ENCODE data around the gene TARP.

The TARP gene

DNA sequence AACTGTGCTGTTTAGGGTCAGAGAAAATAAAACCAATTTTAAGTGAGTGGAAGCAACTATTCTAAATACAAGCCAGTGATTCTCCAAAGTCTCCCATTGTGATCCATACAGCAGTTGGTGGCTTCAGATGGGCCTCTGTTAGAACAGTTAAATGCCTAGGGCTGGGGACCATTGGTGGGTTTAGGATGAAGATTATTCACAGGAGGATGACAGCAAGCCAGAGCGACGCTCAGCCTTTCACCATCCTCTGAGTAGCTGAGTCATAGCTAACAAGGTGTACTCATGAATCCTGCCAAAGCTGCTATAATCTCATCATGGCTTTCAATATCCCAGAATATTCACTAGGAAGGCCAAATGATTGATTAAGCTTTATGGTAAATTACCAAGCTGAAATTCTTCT, 55.8 kb downstream of the TARP start:
- Histone ChIP-seq H2AFZ (ENCODE audit: insufficient read depth, low read length, poor library complexity) (no peak overlapping the region), H3K79me1 (ENCODE audit: low read length) (no peaks in the 10 kb centered on the region), H3K79me2 (ENCODE audit: control insufficient read depth, insufficient read depth, low read length, poor library complexity) (no peaks in the 10 kb centered on the region), H3K23ac (ENCODE audit: low read length) (no peak overlapping the region), H3K27me3 (ENCODE audit: insufficient read depth, low read length) (no peaks in the 10 kb centered on the region), H2BK5ac (ENCODE audit: low read depth, low read length, poor library complexity) (no peak overlapping the region), H3K9me3 (ENCODE audit: insufficient read depth, low read depth, low read length) (no peaks in the 10 kb centered on the region), H3K9ac (ENCODE audit: low read length) (no peak overlapping the region), H4K8ac (ENCODE audit: low read depth, low read length) (no peak overlapping the region), H3K18ac (ENCODE audit: low read length) (no peak overlapping the region), H3K4me3 (ENCODE audit: low read depth, low read length) (no peak overlapping the region), H2AK5ac (ENCODE audit: low read length) (no peak overlapping the region), H3K14ac (ENCODE audit: low read length) (no peak overlapping the region), H2BK12ac (ENCODE audit: low read length) (no peak overlapping the region), H4K12ac (ENCODE audit: low read depth, low read length) (no peak overlapping the region), H3K4me2 (ENCODE audit: low read length) (no peak overlapping the region), H2BK120ac (ENCODE audit: insufficient read depth, low read length, poor library complexity) (no peak overlapping the region), H4K91ac (ENCODE audit: low read depth, low read length) (no peak overlapping the region), H3K4me1 (ENCODE audit: control insufficient read depth in 1 of 2, insufficient read depth in 2 of 2, low read length in 2 of 2) (no peaks in the 10 kb centered on the region), H3K4ac (ENCODE audit: low read depth, low read length) (no peak overlapping the region), H3K36me3 (ENCODE audit: control insufficient read depth in 1 of 2, insufficient read depth in 2 of 2, low read length in 2 of 2) (peaks cover 16 to 32% of the 10 kb centered on the region in 2 experiments), H3K27ac (ENCODE audit: low read depth, low read length) (no peak overlapping the region)
- WGBS (ENCODE audit: extremely low coverage, insufficient coverage, insufficient read length) = no CpG with 5 or more reads among the region's 2 CpGs
- no peak for DNase-seq

DNA sequence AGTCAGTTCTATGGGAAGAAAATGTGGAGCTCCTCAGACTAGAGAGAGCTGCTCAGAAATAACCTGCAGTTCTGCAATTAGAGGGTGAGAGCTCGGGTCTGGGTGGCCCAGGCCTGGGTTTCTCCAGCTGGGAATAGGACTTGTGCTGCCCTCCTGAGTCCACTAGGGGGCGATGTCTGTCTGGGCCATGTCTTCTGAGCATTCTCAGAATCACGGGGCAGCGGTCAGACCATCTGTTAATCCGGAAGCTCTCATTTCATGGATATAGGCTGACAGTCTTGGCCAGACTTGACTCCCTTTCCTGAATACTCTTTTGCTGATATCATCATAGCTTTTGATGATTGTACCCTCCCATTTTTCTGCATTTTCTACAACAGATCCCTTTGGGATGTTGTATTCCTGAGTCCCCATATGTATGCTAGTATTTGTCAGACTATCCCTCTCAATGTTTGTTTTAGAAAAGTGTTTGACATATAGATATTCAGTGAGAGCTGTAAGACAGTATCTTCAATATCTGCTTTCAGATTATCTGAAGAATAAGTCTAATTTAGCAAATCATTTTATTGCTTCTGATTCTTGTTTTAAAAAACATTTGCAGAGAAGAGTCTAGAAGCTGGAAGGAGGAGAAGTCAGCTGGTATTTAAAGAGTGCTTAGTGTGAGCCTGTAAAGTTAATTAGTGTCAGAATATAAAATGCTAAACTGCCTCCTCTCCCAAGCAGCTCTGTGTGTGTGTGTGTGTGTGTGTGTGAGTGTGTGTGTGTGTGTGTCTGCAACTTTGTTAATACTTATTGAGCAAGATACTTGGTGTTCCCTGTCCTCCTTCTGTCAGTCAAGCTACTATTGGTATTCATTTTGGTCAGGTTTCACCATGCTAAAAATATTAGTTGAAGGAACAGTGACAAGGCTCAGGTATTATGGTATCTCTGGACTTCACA, 57.4 kb downstream of the TARP start:
- Histone ChIP-seq H3K4me2 (ENCODE audit: low read length) (no peak overlapping the region), H4K8ac (ENCODE audit: low read depth, low read length) (no peak overlapping the region), H3K9me3 (ENCODE audit: insufficient read depth, low read depth, low read length) (no peaks in the 10 kb centered on the region), H2BK5ac (ENCODE audit: low read depth, low read length, poor library complexity) (no peak overlapping the region), H3K4me1 (ENCODE audit: control insufficient read depth in 1 of 2, insufficient read depth in 2 of 2, low read length in 2 of 2) (peaks cover 3 to 4% of the 10 kb centered on the region in 2 experiments), H2BK12ac (ENCODE audit: low read length) (no peak overlapping the region), H3K36me3 (ENCODE audit: control insufficient read depth in 1 of 2, insufficient read depth in 2 of 2, low read length in 2 of 2) (peaks cover 14 to 28% of the 10 kb centered on the region in 2 experiments), H3K79me1 (ENCODE audit: low read length) (no peaks in the 10 kb centered on the region), H2BK120ac (ENCODE audit: insufficient read depth, low read length, poor library complexity) (no peak overlapping the region), H3K9ac (ENCODE audit: low read length) (no peak overlapping the region), H4K91ac (ENCODE audit: low read depth, low read length) (no peak overlapping the region), H3K23ac (ENCODE audit: low read length) (no peak overlapping the region), H2AK5ac (ENCODE audit: low read length) (no peak overlapping the region), H3K14ac (ENCODE audit: low read length) (no peak overlapping the region), H4K12ac (ENCODE audit: low read depth, low read length) (no peak overlapping the region), H3K27me3 (ENCODE audit: insufficient read depth, low read length) (no peaks in the 10 kb centered on the region), H3K18ac (ENCODE audit: low read length) (no peak overlapping the region), H2AFZ (ENCODE audit: insufficient read depth, low read length, poor library complexity) (no peak overlapping the region), H3K79me2 (ENCODE audit: control insufficient read depth, insufficient read depth, low read length, poor library complexity) (no peaks in the 10 kb centered on the region), H3K27ac (ENCODE audit: low read depth, low read length) (no peak overlapping the region), H3K4ac (ENCODE audit: low read depth, low read length) (no peak overlapping the region), H3K4me3 (ENCODE audit: low read depth, low read length) (no peak overlapping the region)
- WGBS (ENCODE audit: extremely low coverage, insufficient coverage, insufficient read length) = no CpG with 5 or more reads among the region's 5 CpGs
- peak; percentile 72 to 90 for DNase-seq

GRCh38 chr7:38215115-38215514, 58.3 kb downstream of the TARP start:
- Histone ChIP-seq H3K9ac (ENCODE audit: low read length) (no peak overlapping the region), H3K4ac (ENCODE audit: low read depth, low read length) (no peak overlapping the region), H3K23ac (ENCODE audit: low read length) (no peak overlapping the region), H3K14ac (ENCODE audit: low read length) (no peak overlapping the region), H3K79me1 (ENCODE audit: low read length) (no peaks in the 10 kb centered on the region), H4K8ac (ENCODE audit: low read depth, low read length) (no peak overlapping the region), H3K27ac (ENCODE audit: low read depth, low read length) (no peak overlapping the region), H3K4me2 (ENCODE audit: low read length) (no peak overlapping the region), H4K12ac (ENCODE audit: low read depth, low read length) (no peak overlapping the region), H3K27me3 (ENCODE audit: insufficient read depth, low read length) (no peaks in the 10 kb centered on the region), H3K4me3 (ENCODE audit: low read depth, low read length) (no peak overlapping the region), H2AK5ac (ENCODE audit: low read length) (no peak overlapping the region), H2BK12ac (ENCODE audit: low read length) (no peak overlapping the region), H2BK5ac (ENCODE audit: low read depth, low read length, poor library complexity) (no peak overlapping the region), H3K79me2 (ENCODE audit: control insufficient read depth, insufficient read depth, low read length, poor library complexity) (no peaks in the 10 kb centered on the region), H2AFZ (ENCODE audit: insufficient read depth, low read length, poor library complexity) (no peak overlapping the region), H3K36me3 (ENCODE audit: control insufficient read depth in 1 of 2, insufficient read depth in 2 of 2, low read length in 2 of 2) (peaks cover 12 to 27% of the 10 kb centered on the region in 2 experiments), H3K4me1 (ENCODE audit: control insufficient read depth in 1 of 2, insufficient read depth in 2 of 2, low read length in 2 of 2) (peaks cover 3 to 4% of the 10 kb centered on the region in 2 experiments), H2BK120ac (ENCODE audit: insufficient read depth, low read length, poor library complexity) (no peak overlapping the region), H3K9me3 (ENCODE audit: insufficient read depth, low read depth, low read length) (no peaks in the 10 kb centered on the region), H4K91ac (ENCODE audit: low read depth, low read length) (no peak overlapping the region), H3K18ac (ENCODE audit: low read length) (no peak overlapping the region)
- no CpG with 5 or more reads among the region's 1 CpG for WGBS (ENCODE audit: extremely low coverage, insufficient coverage, insufficient read length)
- no peak for DNase-seq

GRCh38 chr7:38211940-38212339, 61.5 kb downstream of the TARP start:
- no peak overlapping the region for H4K91ac ChIP-seq (ENCODE audit: low read depth, low read length)
- peaks cover 3 to 4% of the 10 kb centered on the region in 2 experiments for H3K4me1 ChIP-seq (ENCODE audit: control insufficient read depth in 1 of 2, insufficient read depth in 2 of 2, low read length in 2 of 2)
- no peaks in the 10 kb centered on the region for H3K79me2 ChIP-seq (ENCODE audit: control insufficient read depth, insufficient read depth, low read length, poor library complexity)
- peaks cover 8 to 14% of the 10 kb centered on the region in 2 experiments for H3K36me3 ChIP-seq (ENCODE audit: control insufficient read depth in 1 of 2, insufficient read depth in 2 of 2, low read length in 2 of 2)
- H3K4me2 ChIP-seq (ENCODE audit: low read length) = no peak overlapping the region
- no peak overlapping the region for H2BK120ac ChIP-seq (ENCODE audit: insufficient read depth, low read length, poor library complexity)
- no peak overlapping the region for H3K4ac ChIP-seq (ENCODE audit: low read depth, low read length)
- H3K4me3 ChIP-seq (ENCODE audit: low read depth, low read length) = no peak overlapping the region
- H3K9ac ChIP-seq (ENCODE audit: low read length) = no peak overlapping the region
- H3K18ac ChIP-seq (ENCODE audit: low read length) = no peak overlapping the region
- H4K12ac ChIP-seq (ENCODE audit: low read depth, low read length) = no peak overlapping the region
- no peak overlapping the region for H2AFZ ChIP-seq (ENCODE audit: insufficient read depth, low read length, poor library complexity)
- no peaks in the 10 kb centered on the region for H3K27me3 ChIP-seq (ENCODE audit: insufficient read depth, low read length)
- H2BK12ac ChIP-seq (ENCODE audit: low read length) = no peak overlapping the region
- no peak overlapping the region for H2AK5ac ChIP-seq (ENCODE audit: low read length)
- H3K27ac ChIP-seq (ENCODE audit: low read depth, low read length) = no peak overlapping the region
- H4K8ac ChIP-seq (ENCODE audit: low read depth, low read length) = no peak overlapping the region
- no peak for DNase-seq
- no peak overlapping the region for H2BK5ac ChIP-seq (ENCODE audit: low read depth, low read length, poor library complexity)
- H3K9me3 ChIP-seq (ENCODE audit: insufficient read depth, low read depth, low read length) = no peaks in the 10 kb centered on the region
- WGBS (ENCODE audit: extremely low coverage, insufficient coverage, insufficient read length) = no CpG with 5 or more reads among the region's 3 CpGs
- H3K79me1 ChIP-seq (ENCODE audit: low read length) = no peaks in the 10 kb centered on the region
- no peak overlapping the region for H3K23ac ChIP-seq (ENCODE audit: low read length)
- H3K14ac ChIP-seq (ENCODE audit: low read length) = no peak overlapping the region
